GM12874 (cell line): ENCODE results near the gene F7.

ENCODE experiments used
- CTCF ChIP-seq: IDR thresholded peaks from 2 replicates; pipeline ENCODE4 v1.5.1; 2011; ENCODE audit warnings: low read depth, mild to moderate bottlenecking, control low read depth, low read length, moderate library complexity; ENCODE audit not compliant: insufficient read depth

Gene F7

GRCh38 chr13:113116871-113117271 lies 11.3 kb downstream of the F7 start:
- TF ChIP-seq CTCF, result no peak

GRCh38 chr13:113117335-113117872 lies 11.8 kb downstream of the F7 start:
- TF ChIP-seq CTCF, result no peak

DNA sequence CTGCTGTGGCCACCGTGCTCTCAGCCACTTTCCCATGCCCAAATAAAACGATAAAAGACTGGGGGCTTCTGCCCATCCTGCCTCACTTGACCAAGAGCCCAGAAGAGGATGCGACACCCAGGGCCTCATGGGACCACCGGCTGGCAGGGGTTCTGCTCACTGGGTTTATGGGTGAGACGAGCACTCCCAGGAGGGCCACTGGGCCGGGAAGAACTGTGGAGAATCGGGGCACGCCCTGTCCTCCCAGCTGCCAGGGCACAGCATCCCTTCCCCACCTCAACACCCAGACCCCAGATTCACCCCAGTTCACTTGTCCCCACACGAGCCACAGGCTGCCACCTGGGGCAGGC lies 12.3 kb downstream of the F7 start:
- TF ChIP-seq CTCF, result no peak

GRCh38 chr13:113118261-113119021 lies 12.8 kb downstream of the F7 start:
- TF ChIP-seq CTCF, result no peak

DNA sequence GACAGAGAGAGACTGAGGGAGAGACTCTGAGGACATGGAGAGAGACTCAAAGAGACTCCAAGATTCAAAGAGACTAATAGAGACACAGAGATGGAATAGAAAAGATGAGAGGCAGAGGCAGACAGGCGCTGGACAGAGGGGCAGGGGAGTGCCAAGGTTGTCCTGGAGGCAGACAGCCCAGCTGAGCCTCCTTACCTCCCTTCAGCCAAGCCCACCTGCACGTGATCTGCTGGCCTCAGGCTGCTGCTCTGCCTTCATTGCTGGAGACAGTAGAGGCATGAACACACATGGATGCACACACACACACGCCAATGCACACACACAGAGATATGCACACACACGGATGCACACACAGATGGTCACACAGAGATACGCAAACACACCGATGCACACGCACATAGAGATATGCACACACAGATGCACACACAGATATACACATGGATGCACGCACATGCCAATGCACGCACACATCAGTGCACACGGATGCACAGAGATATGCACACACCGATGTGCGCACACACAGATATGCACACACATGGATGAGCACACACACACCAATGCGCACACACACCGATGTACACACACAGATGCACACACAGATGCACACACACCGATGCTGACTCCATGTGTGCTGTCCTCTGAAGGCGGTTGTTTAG lies 13.7 kb downstream of the F7 start:
- TF ChIP-seq CTCF, result no peak

DNA sequence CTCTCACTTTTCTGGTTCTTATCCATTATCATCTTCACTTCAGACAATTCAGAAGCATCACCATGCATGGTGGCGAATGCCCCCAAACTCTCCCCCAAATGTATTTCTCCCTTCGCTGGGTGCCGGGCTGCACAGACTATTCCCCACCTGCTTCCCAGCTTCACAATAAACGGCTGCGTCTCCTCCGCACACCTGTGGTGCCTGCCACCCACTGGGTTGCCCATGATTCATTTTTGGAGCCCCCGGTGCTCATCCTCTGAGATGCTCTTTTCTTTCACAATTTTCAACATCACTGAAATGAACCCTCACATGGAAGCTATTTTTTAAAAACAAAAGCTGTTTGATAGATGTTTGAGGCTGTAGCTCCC lies 14.2 kb downstream of the F7 start:
- TF ChIP-seq CTCF, result no peak

GRCh38 chr13:113120300-113121182 lies 14.9 kb downstream of the F7 start:
- no peak for TF ChIP-seq CTCF
